Smooth muscle cell (in vitro differentiated cells): Measurements from ENCODE around the gene MX1. TPM values are rescaled to one million over a fixed set of nuclear protein-coding genes. Genes with fewer than 3 reads are reported as not detected.

ENCODE experiments used
- DNase-seq: peaks from one replicate; lab custom pipeline; 2025; ENCODE audit not compliant: unreplicated experiment; lab: John Stamatoyannopoulos, UW
- H2AFZ ChIP-seq: fragments of 200-600 bp; sonication (generic); 2 replicates; pipeline ENCODE4 v1.6.0; 2016; ENCODE audit warnings: antibody characterized with exemption, low read depth, mild to moderate bottlenecking
- H3F3A ChIP-seq: fragments of 200-600 bp; sonication (generic); 2 replicates; pipeline ENCODE4 v1.6.0; 2017; ENCODE audit warnings: antibody characterized with exemption, low read depth
- H3K27ac ChIP-seq: fragments of 200-600 bp; sonication (generic); 2 replicates; pipeline ENCODE4 v1.5.1; 2016; ENCODE audit warnings: low read depth, mild to moderate bottlenecking
- H3K27me3 ChIP-seq: fragments of 200-600 bp; sonication (generic); 2 replicates; pipeline ENCODE4 v1.6.1; 2016; ENCODE audit warnings: low read depth, mild to moderate bottlenecking
- H3K36me3 ChIP-seq: fragments of 200-600 bp; sonication (generic); 2 replicates; pipeline ENCODE4 v1.5.1; 2016; ENCODE audit warnings: low read depth
- H3K4me1 ChIP-seq: fragments of 200-600 bp; sonication (generic); 2 replicates; pipeline ENCODE4 v1.5.1; 2016; ENCODE audit warnings: low read depth
- H3K4me2 ChIP-seq: fragments of 200-600 bp; sonication (generic); 2 replicates; pipeline ENCODE4 v1.6.0; 2016; ENCODE audit warnings: mild to moderate bottlenecking
- H3K4me3 ChIP-seq: fragments of 200-600 bp; sonication (generic); 2 replicates; pipeline ENCODE4 v1.5.1; 2016; ENCODE audit warnings: mild to moderate bottlenecking
- H3K79me2 ChIP-seq: fragments of 200-600 bp; sonication (generic); 2 replicates; pipeline ENCODE4 v1.6.0; 2016; ENCODE audit warnings: low read depth, mild to moderate bottlenecking
- H3K9ac ChIP-seq: fragments of 200-600 bp; sonication (generic); 2 replicates; pipeline ENCODE4 v1.6.0; 2016; ENCODE audit warnings: low read depth
- H3K9me3 ChIP-seq: fragments of 200-600 bp; sonication (generic); replicated peaks from 2 replicates; pipeline ENCODE4 v1.5.1; 2016; ENCODE audit warnings: low read depth
- H4K20me1 ChIP-seq: fragments of 200-600 bp; sonication (generic); 2 replicates; pipeline ENCODE4 v1.6.0; 2016; ENCODE audit warnings: low read depth
- WGBS: methylation state at CpG from one replicate; pipeline ENCODE4 v1.1.7; 2016; ENCODE audit warnings: low lambda C conversion rate; 5-methylcytosine and 5-hydroxymethylcytosine counted together
- polyA plus RNA-seq: library from polyadenylated mRNA; unstranded; fragments of >200 nt; fragmentation: Nextera tagmentation; extraction: Ambion mirVana; gene quantifications from 2 replicates; pipeline ENCODE4 v1.2.1, GENCODE V29; 2016
- total RNA-seq: library from RNA; depleted of rRNA; stranded (reverse); fragments of >200 nt; gene quantifications from 2 replicates; pipeline ENCODE4 v1.2.3, GENCODE V29; 2014
- TF ChIP-seq, protein P1 (sequence below): fragments of 200-600 bp; sonication (generic); IDR thresholded peaks from 2 replicates; pipeline ENCODE4 v1.5.1; 2017; ENCODE audit warnings: borderline replicate concordance, mild to moderate bottlenecking, antibody characterized with exemption; ENCODE audit not compliant: insufficient read depth, poor library complexity, severe bottlenecking

The MX1 gene
- total and polyA plus RNA-seq, 2 experiments from 2014 or later: 1.3 to 3.5 TPM

DNA sequence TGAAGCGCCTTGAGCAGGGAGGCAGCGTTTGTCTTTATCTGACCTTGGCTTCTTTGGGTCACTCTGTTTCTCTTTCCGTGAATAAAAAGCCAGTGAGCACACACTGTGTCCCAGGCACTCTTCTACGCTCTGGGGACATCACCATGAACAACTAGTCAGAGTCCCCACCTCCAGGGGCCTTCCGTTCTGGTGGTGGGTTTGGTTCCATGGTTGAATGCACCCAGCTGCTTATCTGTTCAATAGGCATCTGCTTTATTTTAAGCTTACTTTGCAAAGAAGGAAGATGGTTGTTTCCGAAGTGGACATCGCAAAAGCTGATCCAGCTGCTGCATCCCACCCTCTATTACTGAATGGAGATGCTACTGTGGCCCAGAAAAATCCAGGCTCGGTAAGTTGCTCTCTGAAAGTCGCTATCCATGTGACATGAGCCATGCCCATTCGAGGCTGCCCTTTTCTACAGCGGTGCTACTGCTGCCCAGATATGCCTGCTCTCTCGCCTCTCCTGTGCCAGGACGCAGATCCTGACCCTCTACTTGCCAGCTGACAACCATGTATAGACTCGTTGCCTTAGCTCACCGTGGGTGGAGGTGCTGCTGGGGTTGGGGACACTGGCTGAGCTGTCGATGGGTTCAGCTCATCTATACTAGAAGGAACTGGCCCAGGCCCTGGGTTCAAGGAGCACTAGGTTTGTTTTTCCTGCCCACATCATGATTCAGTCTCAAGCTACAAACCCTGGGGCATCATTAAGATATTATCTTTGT, 5.9 kb downstream of the MX1 start:
- H2AFZ ChIP-seq: no peak overlapping the region
- TF ChIP-seq, protein P1, sequence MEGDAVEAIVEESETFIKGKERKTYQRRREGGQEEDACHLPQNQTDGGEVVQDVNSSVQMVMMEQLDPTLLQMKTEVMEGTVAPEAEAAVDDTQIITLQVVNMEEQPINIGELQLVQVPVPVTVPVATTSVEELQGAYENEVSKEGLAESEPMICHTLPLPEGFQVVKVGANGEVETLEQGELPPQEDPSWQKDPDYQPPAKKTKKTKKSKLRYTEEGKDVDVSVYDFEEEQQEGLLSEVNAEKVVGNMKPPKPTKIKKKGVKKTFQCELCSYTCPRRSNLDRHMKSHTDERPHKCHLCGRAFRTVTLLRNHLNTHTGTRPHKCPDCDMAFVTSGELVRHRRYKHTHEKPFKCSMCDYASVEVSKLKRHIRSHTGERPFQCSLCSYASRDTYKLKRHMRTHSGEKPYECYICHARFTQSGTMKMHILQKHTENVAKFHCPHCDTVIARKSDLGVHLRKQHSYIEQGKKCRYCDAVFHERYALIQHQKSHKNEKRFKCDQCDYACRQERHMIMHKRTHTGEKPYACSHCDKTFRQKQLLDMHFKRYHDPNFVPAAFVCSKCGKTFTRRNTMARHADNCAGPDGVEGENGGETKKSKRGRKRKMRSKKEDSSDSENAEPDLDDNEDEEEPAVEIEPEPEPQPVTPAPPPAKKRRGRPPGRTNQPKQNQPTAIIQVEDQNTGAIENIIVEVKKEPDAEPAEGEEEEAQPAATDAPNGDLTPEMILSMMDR: no peak
- peaks cover 10% of the 10 kb centered on the region for H3K9me3 ChIP-seq
- no peaks in the 10 kb centered on the region for H3K36me3 ChIP-seq
- peaks cover 38% of the 10 kb centered on the region for H3K27me3 ChIP-seq
- H3F3A ChIP-seq: no peaks in the 10 kb centered on the region
- no peaks in the 10 kb centered on the region for H4K20me1 ChIP-seq
- H3K79me2 ChIP-seq: no peaks in the 10 kb centered on the region
- no peak overlapping the region for H3K4me2 ChIP-seq
- no peak overlapping the region for H3K27ac ChIP-seq
- H3K4me3 ChIP-seq: no peak overlapping the region
- H3K4me1 ChIP-seq: no peaks in the 10 kb centered on the region
- no peak overlapping the region for H3K9ac ChIP-seq
- no peak for DNase-seq
- 82% methylated on average over 16 of the region's 16 CpGs for WGBS

DNA sequence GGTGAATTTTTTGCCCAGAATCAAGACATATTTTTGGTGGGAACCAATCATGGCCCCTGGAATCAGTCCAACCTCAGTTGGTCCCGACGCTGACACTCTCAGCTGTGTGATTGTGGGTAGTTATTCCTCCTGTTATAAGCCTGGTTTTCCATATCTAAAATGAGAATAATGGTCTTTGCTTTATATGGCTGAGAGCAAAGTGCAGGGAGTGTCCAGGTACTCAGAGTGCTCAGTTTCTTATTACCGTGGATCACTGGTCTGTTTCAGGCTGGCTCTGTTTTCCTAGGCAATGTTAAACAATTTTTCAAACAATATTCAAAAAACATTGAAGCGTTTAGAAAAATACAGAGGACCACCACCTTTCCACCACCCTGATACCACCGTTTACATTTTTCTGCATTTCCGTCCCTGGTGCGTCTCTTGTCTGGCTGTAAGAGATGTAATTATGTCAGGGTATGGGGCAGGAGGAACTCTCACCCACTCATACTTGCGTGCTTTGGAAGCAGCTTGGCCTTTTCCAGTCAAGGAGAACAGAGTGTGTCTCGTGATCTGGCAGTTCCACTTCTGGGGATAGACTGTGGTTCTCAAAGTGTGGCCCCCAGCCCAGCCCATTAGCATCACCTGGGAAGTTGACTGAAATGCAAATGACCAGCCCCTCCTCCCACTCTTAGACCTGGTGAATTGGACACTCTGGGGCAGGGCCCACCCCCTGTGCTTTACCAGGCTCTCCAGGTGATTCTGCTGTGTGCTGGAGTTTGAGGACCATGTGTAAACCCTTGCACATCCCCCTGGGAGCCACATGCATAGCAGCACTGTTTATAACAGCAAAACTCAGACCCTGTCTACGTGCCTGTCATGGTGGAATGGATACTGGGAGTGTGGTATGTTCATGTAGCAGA, 6.8 kb downstream of the MX1 start:
- Histone ChIP-seq H3K4me3 (no peak overlapping the region), H3F3A (no peaks in the 10 kb centered on the region), H4K20me1 (no peaks in the 10 kb centered on the region), H3K9ac (no peak overlapping the region), H2AFZ (no peak overlapping the region), H3K36me3 (no peaks in the 10 kb centered on the region), H3K27ac (no peak overlapping the region), H3K27me3 (peaks cover 29% of the 10 kb centered on the region), H3K79me2 (no peaks in the 10 kb centered on the region), H3K9me3 (peaks cover 10% of the 10 kb centered on the region), H3K4me2 (no peak overlapping the region), H3K4me1 (no peaks in the 10 kb centered on the region)
- 70% methylated on average over 10 of the region's 10 CpGs for WGBS
- no peak for DNase-seq
- TF ChIP-seq, protein P1: no peak

DNA sequence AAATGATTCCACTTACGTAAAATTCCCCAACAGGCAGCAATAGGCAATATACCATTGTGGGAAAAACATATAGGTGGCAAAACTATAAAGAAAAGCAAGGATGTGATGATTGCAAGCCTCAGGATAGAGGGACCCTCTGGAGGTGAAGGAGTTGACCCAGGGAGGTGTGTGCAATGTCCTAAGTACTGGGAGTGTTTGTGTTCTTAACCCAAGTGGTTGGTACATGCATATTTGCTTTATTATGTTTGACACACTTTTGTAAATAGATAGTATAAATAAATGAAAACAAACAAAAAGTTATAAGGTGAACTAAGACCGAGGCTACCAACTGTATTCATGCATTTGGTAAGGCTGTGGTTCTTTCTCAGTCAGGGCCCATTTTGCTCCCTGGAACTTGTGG, 7.5 kb downstream of the MX1 start:
- Histone ChIP-seq H3K9me3 (peaks cover 10% of the 10 kb centered on the region), H3K4me3 (no peak overlapping the region), H3K27ac (no peak overlapping the region), H3K27me3 (peaks cover 22% of the 10 kb centered on the region), H3K4me1 (no peaks in the 10 kb centered on the region), H4K20me1 (no peaks in the 10 kb centered on the region), H3K36me3 (no peaks in the 10 kb centered on the region), H3K79me2 (no peaks in the 10 kb centered on the region), H3K4me2 (no peak overlapping the region), H3K9ac (no peak overlapping the region), H2AFZ (no peak overlapping the region), H3F3A (no peaks in the 10 kb centered on the region)
- DNase-seq: no peak
- TF ChIP-seq, protein P1: no peak
- WGBS: 98% methylated on average over 2 of the region's 2 CpGs
